Natural killer cell (primary cell): ENCODE measurements around the gene C11orf71. TPM values are rescaled to one million over a fixed set of nuclear protein-coding genes. Genes with fewer than 3 reads are reported as not detected.

Experiments used
- ATAC-seq, 3 donors: fragments of 150-1000 bp in 2 of 3; fragments of 200-7000 bp in 1 of 3; cut with Tn5 transposase; 1 replicate in 1 of 3; 2 replicates in 2 of 3; pipeline ENCODE4 v1.10.0; 2021; ENCODE audit warnings: mild to moderate bottlenecking in 2 of 3, moderate library complexity in 2 of 3
- DNase-seq, 2 donors: peaks; one replicate each; pipeline versions ENCODE4 v3.0.0 to v3.0.0-alpha.2; 2013 to 2021; ENCODE audit warnings: mixed read lengths in 1 of 2
- H3K27ac ChIP-seq: one replicate; pipeline ENCODE4 v1.5.1; 2013; ENCODE audit warnings: mild to moderate bottlenecking, low read length
- H3K27me3 ChIP-seq: one replicate; pipeline ENCODE4 v1.6.1; 2013; ENCODE audit warnings: low read length; ENCODE audit not compliant: control insufficient read depth, insufficient read depth
- H3K36me3 ChIP-seq: one replicate; pipeline ENCODE4 v1.6.1; 2013; ENCODE audit warnings: low read length; ENCODE audit not compliant: control insufficient read depth, insufficient read depth
- H3K4me1 ChIP-seq: one replicate; pipeline ENCODE4 v1.6.1; 2013; ENCODE audit warnings: low read length; ENCODE audit not compliant: control insufficient read depth, insufficient read depth
- H3K4me3 ChIP-seq: one replicate; pipeline ENCODE4 v1.5.1; 2013; ENCODE audit warnings: low read length
- H3K9me3 ChIP-seq: one replicate; pipeline ENCODE4 v1.6.1; 2013; ENCODE audit warnings: low read length; ENCODE audit not compliant: control insufficient read depth, insufficient read depth
- H3K27ac Mint-ChIP-seq, 2 donors: one replicate each; pipeline ENCODE4 v1.8.0; 2022; ENCODE audit warnings: mild to moderate bottlenecking in 2 of 2, mixed read lengths in 2 of 2, moderate library complexity in 1 of 2
- H3K27me3 Mint-ChIP-seq, 2 donors: one replicate each; pipeline ENCODE4 v1.8.0; 2022; ENCODE audit warnings: low read depth in 2 of 2, mixed read lengths in 2 of 2
- H3K36me3 Mint-ChIP-seq: one replicate; pipeline ENCODE4 v1.8.0; 2022; ENCODE audit warnings: mixed read lengths
- H3K4me1 Mint-ChIP-seq, 2 donors: one replicate each; pipeline ENCODE4 v1.8.0; 2022; ENCODE audit warnings: mixed read lengths in 2 of 2
- H3K4me3 Mint-ChIP-seq: one replicate; pipeline ENCODE4 v1.8.0; 2022; ENCODE audit warnings: mild to moderate bottlenecking, moderate library complexity, mixed read lengths
- H3K9me3 Mint-ChIP-seq, 2 donors: one replicate each; pipeline ENCODE4 v1.8.0; 2022; ENCODE audit warnings: mixed read lengths in 2 of 2
- CTCF ChIP-seq: fragments of 200-600 bp; IDR thresholded peaks from one replicate; pipeline ENCODE4 v1.8.0; 2022; ENCODE audit warnings: antibody characterized with exemption
- WGBS: methylation state at CpG from one replicate; pipeline ENCODE4 v1.1.7; 2013; ENCODE audit warnings: missing lambda C conversion rate; ENCODE audit not compliant: insufficient coverage; 5-methylcytosine and 5-hydroxymethylcytosine counted together
- intact Hi-C: fragments of 100-400 bp; cut with micrococcal nuclease; formaldehyde crosslinking; loops from one replicate; pipeline ENCODE4 v1.14.2; 2022
- total RNA-seq, 4 donors: library from RNA; stranded (reverse); fragments of 120-200 nt in 1 of 4; gene quantifications; one replicate each; pipeline versions ENCODE4 v1.2.3 to v1.2.4, GENCODE V29; 2013 to 2022

C11orf71 gene
- total RNA-seq, 3 donors from 2014 or later (not counting 1 experiment from before 2014, with no cell fraction given), result 11.3 to 13.1 (median 11.5) TPM

DNA sequence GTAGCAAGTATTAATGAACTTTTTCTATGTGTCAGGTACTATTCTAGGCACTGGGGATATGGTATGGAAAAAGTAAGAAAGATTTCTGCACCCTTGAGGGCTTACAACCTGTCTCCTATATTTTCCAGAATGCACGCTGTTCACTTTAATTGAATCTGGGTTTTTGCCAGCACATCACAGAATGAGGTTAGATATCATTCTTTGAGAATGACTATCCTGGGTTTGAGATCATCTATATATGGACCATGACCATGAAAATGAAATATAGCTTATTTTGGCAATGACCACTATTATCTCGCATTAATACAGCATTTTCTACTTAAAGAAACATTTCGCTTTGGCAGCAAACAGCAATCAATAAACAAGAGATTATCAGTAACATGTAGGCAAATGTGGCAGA lies 46.9 kb downstream of the C11orf71 start:
- no peaks in the 10 kb centered on the region for H3K4me1 ChIP-seq
- intact Hi-C loops, result loop anchor here (5.0 kb wide), 1 partner anchor 409 kb away; no protein-coding TSS in a partner anchor
- ATAC-seq (no peak), DNase-seq (no peak)
- WGBS, result 100% methylated on average over 1 of the region's 3 CpGs
- no peaks in the 10 kb centered on the region for H3K27me3 ChIP-seq
- Mint-ChIP-seq H3K4me3 (no peak overlapping the region), H3K27me3 (peaks cover 2 to 10% of the 10 kb centered on the region in 2 donors), H3K4me1 (no peaks in the 10 kb centered on the region), H3K9me3 (no peaks in the 10 kb centered on the region), H3K27ac (no peak overlapping the region), H3K36me3 (no peaks in the 10 kb centered on the region)
- no peak for TF ChIP-seq CTCF
- H3K9me3 ChIP-seq, result no peaks in the 10 kb centered on the region
- H3K27ac ChIP-seq, result no peak overlapping the region
- H3K4me3 ChIP-seq, result no peak overlapping the region
- H3K36me3 ChIP-seq, result no peaks in the 10 kb centered on the region

DNA sequence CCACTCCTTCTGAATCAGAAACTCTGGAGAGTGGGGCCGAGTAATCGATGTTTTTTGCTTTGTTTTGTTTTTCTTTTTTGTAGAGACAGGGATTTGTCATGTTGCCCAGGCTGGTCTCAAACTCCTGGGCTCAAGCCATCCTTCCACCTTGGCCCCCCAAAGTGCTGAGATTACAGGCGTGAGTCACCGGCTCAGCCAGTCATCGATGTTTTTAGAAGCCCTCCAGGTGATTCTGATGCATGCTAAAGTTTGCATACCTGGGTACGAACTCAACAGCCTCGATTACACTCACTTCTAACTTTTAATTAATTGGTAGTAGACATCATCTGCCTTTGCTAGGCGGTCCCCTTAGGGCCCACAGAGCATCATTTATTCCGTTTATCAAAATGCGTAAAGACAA lies 50.3 kb downstream of the C11orf71 start:
- Mint-ChIP-seq H3K4me3 (no peak overlapping the region), H3K27ac (no peak overlapping the region), H3K36me3 (no peaks in the 10 kb centered on the region), H3K9me3 (no peaks in the 10 kb centered on the region), H3K27me3 (peaks cover 0 to 1% of the 10 kb centered on the region in 2 donors), H3K4me1 (peaks cover 6 to 7% of the 10 kb centered on the region in 2 donors)
- no peak for ATAC-seq
- peaks cover 3% of the 10 kb centered on the region for H3K4me1 ChIP-seq
- 90% methylated on average over 10 of the region's 10 CpGs for WGBS
- intact Hi-C loops, result loop anchor here (5.0 kb wide), 1 partner anchor 412 kb away; no protein-coding TSS in a partner anchor
- no peak overlapping the region for H3K27ac ChIP-seq
- DNase-seq, result no peak
- no peaks in the 10 kb centered on the region for H3K36me3 ChIP-seq
- H3K9me3 ChIP-seq, result no peaks in the 10 kb centered on the region
- no peak overlapping the region for H3K4me3 ChIP-seq
- H3K27me3 ChIP-seq, result no peaks in the 10 kb centered on the region
- TF ChIP-seq CTCF, result no peak

Other genes starting within 250 kb of the C11orf71 start
- gene NNMT, start 104.1 kb downstream of the C11orf71 start, total RNA-seq, result 1 to 10 TPM; 1.8 to 2.4 (median 2.0) TPM
- 10 to 100 TPM; 50.4 to 79.7 (median 58.5) TPM for gene RBM7, start 155 bp upstream of the C11orf71 start, total RNA-seq
- gene REXO2, start 39.0 kb upstream of the C11orf71 start, total RNA-seq, result 10 to 100 TPM; 21.4 to 32.8 (median 24.7) TPM
- gene NXPE1, start 159.4 kb upstream of the C11orf71 start, total RNA-seq, result not detected
- not detected for gene NXPE4, start 195.3 kb upstream of the C11orf71 start, total RNA-seq